SIG-M5 (cell line): ENCODE data around the gene TMEM60.
"Not testable (repeated sequence)": the region's sequence is repeated elsewhere in the genome, so short reads cannot be mapped to it uniquely, and the experiment has no call there.

Experiments used
- DNase-seq: peaks from one replicate; lab custom pipeline; 2025; lab: John Stamatoyannopoulos, UW

Gene TMEM60

DNA sequence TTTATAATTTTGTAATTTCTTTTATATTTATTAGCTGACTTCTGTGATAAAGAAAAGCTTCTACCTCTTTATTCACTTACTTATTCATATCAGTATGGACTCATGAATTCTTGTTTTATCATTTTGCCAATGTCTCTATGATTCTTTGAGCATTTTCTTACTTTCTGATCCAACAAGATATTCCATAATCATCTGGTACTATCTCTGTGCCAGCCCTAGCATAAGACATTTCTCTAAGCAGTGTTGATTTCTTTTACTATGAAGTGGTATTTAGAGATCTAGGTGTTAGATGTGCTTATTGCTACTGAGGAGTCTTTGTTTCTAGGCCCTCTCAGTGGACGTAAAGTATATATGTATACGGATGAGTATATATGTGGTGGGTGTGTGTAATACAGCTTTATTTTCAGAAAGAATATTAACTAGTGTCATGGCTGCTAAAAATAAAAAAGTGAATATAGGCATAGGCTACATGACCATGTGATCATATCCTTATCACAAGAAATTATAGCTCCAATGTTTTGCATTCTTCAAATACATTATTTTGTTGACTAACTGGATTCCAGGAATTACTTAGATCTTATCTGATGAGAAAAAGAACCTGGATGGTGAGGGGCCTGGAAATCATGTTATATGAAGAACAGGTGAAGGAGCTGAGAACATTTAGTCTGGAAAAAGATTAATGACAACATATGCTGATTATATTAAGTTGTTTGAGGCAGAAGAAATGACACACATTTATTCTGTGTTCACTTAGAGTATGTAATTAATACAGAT lies 13.5 kb upstream of the TMEM60 start:
- DNase-seq = no peak

- DNase-seq = no peak
These were observed 10.3 kb upstream of the TMEM60 start for GRCh38 chr7:77808517-77808916.

DNA sequence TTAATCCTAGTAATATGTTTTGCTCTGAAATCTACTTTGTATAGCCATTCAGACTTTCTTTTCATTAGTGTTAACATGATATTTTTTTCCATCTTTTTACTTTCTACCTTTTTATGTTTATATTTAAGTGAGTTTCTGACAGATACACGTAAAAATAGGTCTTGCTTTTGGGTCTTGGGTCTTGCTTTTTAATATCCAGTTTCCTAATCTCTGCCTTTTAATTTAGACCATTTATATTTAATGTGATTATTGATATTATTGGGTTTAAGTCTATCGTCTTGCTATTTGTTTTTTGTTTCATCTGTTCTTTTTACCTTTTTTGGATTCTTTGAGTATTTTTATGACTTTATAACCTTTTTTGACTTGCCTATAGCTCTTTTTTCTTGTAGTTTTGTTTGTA lies 8.2 kb upstream of the TMEM60 start:
- no peak for DNase-seq

DNA sequence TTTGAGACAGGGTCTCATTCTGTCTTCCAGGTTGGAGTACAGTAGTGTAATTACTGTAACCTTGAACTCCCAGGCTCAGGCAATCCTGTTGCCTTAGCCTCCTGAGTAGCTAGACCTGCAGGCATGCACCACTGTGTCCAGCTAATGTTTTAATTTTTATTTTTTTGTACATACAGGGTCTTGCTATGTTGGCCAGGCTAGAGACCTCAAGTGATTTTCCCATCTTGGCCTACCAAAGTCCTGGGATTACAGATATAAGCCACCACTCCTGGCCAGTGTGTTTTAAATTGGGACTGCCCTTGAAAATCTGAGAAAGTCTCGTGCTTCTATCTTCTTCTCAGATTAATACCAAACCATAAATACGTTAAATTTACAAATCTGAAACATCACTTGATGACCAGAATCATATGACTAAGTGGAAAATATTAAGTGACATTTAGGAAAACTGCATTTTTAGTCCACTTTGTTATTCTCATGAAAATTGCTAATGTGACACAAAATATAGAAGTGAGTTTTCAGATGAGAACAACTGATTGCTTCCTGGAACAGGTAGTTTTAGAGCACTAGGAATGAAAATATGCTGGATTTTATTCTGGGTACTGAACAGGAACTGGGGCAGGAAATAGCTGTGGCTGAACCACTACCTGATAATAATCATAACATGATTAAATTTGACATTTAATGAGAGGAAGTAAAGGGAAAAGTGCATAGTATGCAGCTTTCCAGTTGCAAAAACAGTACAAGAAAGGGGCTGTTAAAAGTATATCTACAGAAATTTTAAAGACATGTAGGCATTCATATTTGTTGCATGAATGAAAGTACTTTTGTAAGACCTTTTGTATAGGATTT lies 4.5 kb upstream of the TMEM60 start:
- no peak for DNase-seq

DNA sequence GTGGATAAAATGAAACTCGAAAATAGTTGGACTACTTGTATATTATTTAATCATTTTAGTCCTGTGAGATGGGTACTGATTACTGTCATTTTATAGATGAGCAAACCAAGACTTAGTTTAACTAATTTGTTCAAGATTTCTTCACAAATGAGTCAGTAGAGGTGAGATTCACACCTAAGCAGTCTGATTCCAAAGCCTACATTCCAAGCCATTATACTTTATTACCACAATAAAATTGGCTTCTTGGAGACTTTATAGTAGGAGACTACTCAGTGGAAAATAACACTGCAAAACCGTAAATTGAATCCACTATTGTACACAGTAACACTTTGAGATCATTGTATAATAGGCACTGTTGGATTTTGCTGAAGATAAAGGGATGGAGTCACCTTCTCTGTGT lies 2.5 kb upstream of the TMEM60 start:
- no peak for DNase-seq

DNA sequence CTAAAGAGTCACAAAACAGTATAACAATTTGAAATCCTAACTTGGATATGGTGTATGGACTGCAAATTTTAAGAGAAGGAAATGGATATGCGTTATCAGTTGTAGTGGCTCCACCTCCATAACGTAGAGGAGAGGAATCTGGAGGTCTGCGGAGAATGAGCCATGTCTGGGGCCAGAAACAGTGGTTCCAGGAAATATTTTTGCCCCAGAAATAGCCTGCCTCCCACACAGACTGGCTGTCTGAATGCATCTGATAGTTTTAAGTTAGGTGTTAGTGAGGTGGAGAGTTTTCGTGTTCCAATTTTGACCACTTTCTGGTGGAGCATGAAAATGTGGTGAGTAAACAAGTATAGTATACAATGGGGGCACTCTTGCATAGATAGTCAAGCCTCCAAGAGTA lies 1.9 kb upstream of the TMEM60 start:
- no peak for DNase-seq

- peak; percentile 24 for DNase-seq
These were observed 1.1 kb upstream of the TMEM60 start for GRCh38 chr7:77799078-77799964.

GRCh38 chr7:77797734-77798393 lies 370 bp downstream of the TMEM60 start:
- no peak for DNase-seq

GRCh38 chr7:77796960-77797359 lies 1.3 kb downstream of the TMEM60 start:
- DNase-seq = no peak

- no peak for DNase-seq
These were observed 2.1 kb downstream of the TMEM60 start for GRCh38 chr7:77796109-77796508.

DNA sequence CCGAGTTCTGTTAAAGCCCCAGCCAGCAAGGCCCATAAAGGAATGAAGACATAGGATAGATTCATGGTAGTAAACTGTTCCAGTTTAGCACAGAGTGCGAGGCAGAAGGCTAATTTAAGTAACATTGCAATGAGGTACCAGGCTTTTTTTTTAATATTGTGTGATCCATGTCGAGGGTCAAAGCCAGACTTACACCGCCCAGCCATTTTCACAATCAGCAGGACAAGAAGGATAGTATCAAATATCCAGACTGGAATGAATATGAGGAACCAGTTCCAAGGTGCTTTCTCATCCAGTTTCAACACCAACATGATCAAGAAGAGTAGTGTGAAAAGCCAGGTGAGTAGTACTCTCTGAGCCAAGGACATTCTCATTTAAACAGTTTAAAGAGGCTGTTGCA lies 4.2 kb downstream of the TMEM60 start:
- DNase-seq = no peak

GRCh38 chr7:77791956-77792355 lies 6.3 kb downstream of the TMEM60 start:
- no peak for DNase-seq

DNA sequence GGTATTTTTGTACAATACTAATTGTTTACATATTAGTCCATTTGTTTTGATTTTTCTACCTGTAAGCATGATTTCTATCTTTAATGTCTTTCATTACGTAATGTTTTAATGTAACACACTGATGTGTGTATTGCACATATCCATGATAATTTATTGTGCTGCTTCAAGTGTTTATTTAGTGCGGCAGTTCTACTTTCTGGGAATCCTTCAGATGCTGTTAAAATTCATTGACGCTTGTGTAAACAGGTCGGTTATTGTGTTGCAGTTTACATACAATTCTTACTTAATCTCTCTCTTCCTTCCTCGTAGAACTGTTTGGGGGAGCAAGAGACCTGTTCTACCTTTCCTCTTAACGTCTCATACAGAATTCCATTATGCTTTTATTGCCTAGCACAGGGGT lies 6.9 kb downstream of the TMEM60 start:
- no peak for DNase-seq

DNA sequence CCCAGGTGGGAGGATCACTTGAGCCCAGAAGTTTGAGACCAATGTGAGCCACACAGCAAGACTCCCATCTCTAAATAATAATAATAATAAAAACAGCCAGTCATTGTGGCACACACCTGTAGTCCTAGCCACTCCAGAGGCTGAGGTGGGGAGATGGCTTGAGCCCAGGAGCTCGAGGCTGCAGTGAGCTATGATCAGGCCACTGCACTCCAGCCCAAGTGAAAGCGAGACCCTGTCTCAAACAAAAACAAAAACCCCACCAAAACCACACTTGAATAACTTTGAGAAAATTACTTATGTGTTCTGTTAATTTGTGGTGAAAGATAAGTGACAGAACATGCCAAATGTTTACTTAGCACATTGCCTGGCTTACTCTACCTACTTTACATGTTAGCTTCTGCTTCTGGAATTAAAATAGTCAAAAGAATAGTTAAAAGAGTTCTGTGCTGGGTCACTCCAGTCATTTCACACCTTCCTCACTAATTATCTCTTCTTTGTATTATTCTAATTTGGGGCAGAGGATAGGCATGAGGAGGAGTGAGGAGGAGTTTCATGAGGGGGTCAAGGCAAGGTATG lies 9.8 kb downstream of the TMEM60 start:
- no peak for DNase-seq

DNA sequence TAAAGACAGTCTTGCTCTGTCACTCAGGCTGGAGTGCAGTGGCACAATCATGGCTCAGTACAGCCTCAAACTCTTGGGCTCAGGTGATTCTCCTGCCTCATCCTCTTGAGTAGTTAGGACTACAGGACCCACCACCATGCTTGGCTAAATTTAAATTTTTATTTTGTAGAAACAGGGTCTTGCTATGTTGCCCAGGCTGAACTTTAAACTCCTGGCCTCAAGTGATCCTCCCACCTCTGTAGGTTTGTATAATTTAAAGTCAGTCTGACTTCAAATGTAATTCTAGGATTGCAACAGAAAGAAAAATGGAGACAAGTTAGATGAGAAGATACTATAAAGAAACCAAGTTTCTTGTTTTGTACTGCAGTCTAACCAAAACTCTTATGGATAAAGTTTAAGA lies 11.5 kb downstream of the TMEM60 start:
- no peak for DNase-seq

DNA sequence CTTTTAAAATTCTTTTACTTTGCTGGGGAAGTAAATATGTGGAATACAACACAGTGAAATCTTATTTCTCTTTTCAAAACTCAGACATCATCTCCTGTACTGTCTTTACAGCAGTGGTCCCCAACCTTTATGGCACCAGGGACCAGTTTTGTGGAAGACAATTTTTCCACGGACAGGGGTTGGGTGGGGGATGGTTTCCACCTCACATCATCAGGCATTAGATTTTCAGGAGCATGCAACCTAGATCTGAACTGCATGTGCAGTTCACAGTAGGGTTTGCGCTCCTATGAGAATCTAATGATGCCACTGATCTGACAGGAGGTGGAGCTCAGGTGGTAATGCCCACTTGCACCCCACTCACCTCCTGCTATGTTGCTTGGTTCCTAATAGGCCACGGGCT lies 12.2 kb downstream of the TMEM60 start:
- no peak for DNase-seq

DNA sequence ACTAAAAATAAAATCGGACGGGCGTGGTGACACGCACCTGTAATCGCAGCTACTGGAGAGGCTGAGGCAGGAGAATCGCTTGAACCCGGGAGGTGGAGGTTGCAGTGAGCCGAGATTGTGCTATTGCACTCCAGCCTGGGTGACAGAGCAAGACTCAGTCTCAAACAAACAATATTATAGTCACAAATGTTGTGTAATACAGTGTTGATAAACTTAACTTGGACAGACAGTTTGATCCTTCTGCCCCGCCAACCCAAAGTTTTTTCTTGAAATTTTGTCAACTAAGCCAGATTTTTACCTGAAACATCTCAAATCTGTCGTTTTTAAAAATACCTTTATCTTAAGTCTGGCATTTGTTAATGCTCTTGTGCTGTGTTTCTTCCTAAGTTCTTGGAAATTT lies 13.8 kb downstream of the TMEM60 start:
- not testable (repeated sequence) for DNase-seq

DNA sequence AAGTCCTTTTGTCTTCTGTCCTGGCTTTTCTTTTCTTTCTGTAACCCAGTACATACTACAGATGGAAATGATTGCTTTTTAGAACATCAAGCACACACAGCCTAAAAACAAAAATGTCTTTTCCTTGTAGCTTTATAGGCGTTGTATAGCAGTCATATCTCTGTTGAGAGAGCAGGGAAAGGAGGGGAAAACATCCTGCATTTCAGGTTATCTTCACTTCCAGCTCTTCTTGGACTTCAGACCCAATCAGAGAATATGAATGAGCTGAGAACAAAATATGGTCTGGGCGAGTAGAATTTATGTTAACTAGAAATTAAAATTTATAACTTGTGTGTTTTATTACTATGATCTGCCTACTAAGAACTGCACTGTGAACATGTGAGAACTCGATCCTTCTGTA lies 14.7 kb downstream of the TMEM60 start:
- DNase-seq = no peak

GRCh38 chr7:77783111-77783510 lies 15.1 kb downstream of the TMEM60 start:
- no peak for DNase-seq

DNA sequence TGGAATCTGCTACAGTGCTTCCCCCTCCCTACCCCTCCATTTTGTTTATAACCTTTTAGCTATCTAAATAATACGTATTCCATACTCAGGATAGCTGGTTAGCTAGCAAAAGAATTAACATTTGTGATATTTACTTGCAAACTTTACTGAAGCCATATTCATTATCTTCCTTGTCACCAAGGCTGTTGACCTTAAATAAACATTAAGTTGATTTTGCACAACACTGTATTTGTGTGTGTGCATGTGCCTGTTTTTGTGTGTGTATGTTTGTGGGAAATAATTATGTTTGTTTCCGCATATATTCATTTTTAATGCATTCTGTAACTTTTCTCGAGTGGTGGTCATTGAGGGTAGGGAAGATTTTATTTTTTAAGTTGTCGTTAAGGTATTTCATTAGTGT lies 15.9 kb downstream of the TMEM60 start:
- DNase-seq = no peak

- DNase-seq = no peak
These were observed 19.7 kb downstream of the TMEM60 start for GRCh38 chr7:77778535-77778934.

- DNase-seq = no peak
These were observed 26.3 kb downstream of the TMEM60 start for GRCh38 chr7:77771901-77772300.
